ENCODE results near the gene TNS3.

TNS3 gene

DNA sequence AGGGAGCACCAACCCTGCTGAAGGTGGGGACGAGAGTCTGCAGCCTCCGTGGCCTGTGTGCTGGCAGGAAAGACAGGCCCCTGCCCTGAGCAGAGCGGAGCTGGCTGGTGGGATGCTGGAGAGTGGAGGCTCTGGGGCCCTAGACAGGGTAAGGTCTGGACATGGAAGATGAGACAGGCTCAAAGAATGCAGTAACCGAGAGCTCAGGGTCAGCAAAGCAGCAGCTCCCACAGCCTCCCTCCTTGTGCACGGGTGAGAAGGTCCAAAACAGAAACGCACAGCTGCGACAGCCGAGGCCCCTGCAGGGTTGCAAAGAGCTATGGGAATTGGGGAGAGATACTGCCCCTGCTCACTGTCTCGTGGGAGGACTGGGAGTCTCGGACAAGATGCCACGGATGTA is 80.5 kb downstream of the TNS3 start:
- no peak overlapping the region for H3K27ac ChIP-seq (ENCODE audit: low read length)

DNA sequence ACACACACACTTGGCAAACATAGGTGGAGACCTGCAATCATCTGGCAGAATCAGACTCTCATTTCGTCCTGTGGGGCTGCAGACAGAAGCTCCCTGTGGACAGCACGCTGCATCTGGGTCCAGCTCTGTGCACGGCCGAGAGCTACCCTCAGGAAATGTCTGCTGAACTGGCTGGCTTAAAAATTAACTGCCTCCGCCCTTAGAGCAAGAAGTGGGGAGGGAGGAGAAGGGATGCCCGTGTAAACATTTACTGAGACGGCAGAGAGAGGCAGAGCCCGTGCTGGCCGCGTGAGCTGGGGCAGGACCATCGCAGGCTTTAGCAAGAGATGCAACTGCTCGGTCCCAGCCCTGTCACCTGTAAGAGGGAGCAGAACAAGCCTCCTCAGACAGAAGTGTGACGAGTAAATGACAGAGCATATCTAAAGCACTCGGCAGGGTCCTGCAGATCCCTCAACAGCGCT is 81.8 kb downstream of the TNS3 start:
- no peaks in the 10 kb centered on the region for H3K27me3 ChIP-seq (ENCODE audit: control insufficient read depth in 1 of 2, insufficient read depth in 2 of 2, low read length in 2 of 2)
- H3K9ac ChIP-seq (ENCODE audit: low read length in 2 of 2) = no peak overlapping the region
- H3K4me1 ChIP-seq (ENCODE audit: control insufficient read depth, insufficient read depth, low read length) = peaks cover 30% of the 10 kb centered on the region
- H3K27ac ChIP-seq (ENCODE audit: low read length) = no peak overlapping the region
- H3K36me3 ChIP-seq (ENCODE audit: control insufficient read depth in 2 of 2, insufficient read depth in 2 of 2, low read length in 2 of 2) = no peaks in the 10 kb centered on the region
- H3K4me3 ChIP-seq (ENCODE audit: low read length in 2 of 2) = peak overlapping the region in 1 of 2 donors; percentile 15
- H3K9me3 ChIP-seq (ENCODE audit: control insufficient read depth in 2 of 2, low read length in 2 of 2) = no peaks in the 10 kb centered on the region

More for the DNA sequence above, 80.5 kb downstream of the TNS3 start:
- Histone ChIP-seq H3K9ac (ENCODE audit: low read length in 2 of 2) (no peak overlapping the region), H3K9me3 (ENCODE audit: control insufficient read depth in 2 of 2, low read length in 2 of 2) (no peaks in the 10 kb centered on the region), H3K4me1 (ENCODE audit: control insufficient read depth, insufficient read depth, low read length) (peaks cover 32% of the 10 kb centered on the region), H3K4me3 (ENCODE audit: low read length in 2 of 2) (no peak overlapping the region), H3K27me3 (ENCODE audit: control insufficient read depth in 1 of 2, insufficient read depth in 2 of 2, low read length in 2 of 2) (no peaks in the 10 kb centered on the region), H3K36me3 (ENCODE audit: control insufficient read depth in 2 of 2, insufficient read depth in 2 of 2, low read length in 2 of 2) (peaks cover 0 to 3% of the 10 kb centered on the region in 2 donors)

DNA sequence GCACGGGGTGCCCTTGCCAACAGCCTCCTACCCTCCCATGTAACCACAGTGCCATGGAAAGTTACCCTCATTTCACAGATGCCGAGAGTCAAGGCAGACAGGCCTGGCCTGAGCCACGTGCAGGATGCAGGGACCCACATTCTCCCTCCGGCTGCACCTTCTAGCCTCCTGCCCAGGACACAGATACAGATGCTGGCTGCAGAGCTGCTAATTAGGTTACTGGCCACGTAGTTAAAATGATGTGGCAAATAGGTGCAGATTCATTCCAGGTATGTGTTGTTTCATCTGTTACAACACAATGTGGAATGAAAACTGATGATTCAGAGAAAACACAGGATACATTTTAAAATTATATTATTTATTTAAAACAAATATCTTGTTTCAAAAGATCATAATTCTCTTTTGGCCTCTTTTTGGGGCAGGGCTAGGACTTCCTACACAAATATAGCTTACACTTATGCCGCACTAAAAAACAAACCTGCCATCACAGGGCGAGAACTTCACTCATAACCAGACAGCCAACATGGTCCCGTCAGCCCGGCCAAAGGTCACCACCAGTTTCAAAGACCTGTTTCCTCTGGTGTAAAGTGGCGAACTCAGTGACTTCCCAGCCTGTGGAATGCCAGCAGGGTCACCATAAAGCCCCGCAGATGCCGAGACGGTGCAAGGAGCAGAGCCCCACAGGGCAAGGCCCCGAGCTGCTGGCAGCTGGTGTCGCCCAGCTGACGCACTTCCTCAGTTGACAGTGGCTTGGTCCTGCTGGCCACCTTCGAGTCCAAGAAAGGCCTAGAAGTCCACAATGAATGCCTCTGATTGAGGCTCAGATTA is 83.5 kb downstream of the TNS3 start:
- H3K9me3 ChIP-seq (ENCODE audit: control insufficient read depth in 2 of 2, low read length in 2 of 2) = no peaks in the 10 kb centered on the region
- no peak overlapping the region for H3K4me3 ChIP-seq (ENCODE audit: low read length in 2 of 2)
- no peak overlapping the region for H3K27ac ChIP-seq (ENCODE audit: low read length)
- H3K27me3 ChIP-seq (ENCODE audit: control insufficient read depth in 1 of 2, insufficient read depth in 2 of 2, low read length in 2 of 2) = no peaks in the 10 kb centered on the region
- no peaks in the 10 kb centered on the region for H3K36me3 ChIP-seq (ENCODE audit: control insufficient read depth in 2 of 2, insufficient read depth in 2 of 2, low read length in 2 of 2)
- H3K4me1 ChIP-seq (ENCODE audit: control insufficient read depth, insufficient read depth, low read length) = peaks cover 33% of the 10 kb centered on the region
- H3K9ac ChIP-seq (ENCODE audit: low read length in 2 of 2) = no peak overlapping the region

GRCh38 chr7:47497367-47498096 is 84.4 kb downstream of the TNS3 start:
- no peak overlapping the region for H3K27ac ChIP-seq (ENCODE audit: low read length)
- no peaks in the 10 kb centered on the region for H3K9me3 ChIP-seq (ENCODE audit: control insufficient read depth in 2 of 2, low read length in 2 of 2)
- peaks cover 30% of the 10 kb centered on the region for H3K4me1 ChIP-seq (ENCODE audit: control insufficient read depth, insufficient read depth, low read length)
- H3K36me3 ChIP-seq (ENCODE audit: control insufficient read depth in 2 of 2, insufficient read depth in 2 of 2, low read length in 2 of 2) = no peaks in the 10 kb centered on the region
- no peak overlapping the region for H3K4me3 ChIP-seq (ENCODE audit: low read length in 2 of 2)
- no peak overlapping the region for H3K9ac ChIP-seq (ENCODE audit: low read length in 2 of 2)
- H3K27me3 ChIP-seq (ENCODE audit: control insufficient read depth in 1 of 2, insufficient read depth in 2 of 2, low read length in 2 of 2) = no peaks in the 10 kb centered on the region

DNA sequence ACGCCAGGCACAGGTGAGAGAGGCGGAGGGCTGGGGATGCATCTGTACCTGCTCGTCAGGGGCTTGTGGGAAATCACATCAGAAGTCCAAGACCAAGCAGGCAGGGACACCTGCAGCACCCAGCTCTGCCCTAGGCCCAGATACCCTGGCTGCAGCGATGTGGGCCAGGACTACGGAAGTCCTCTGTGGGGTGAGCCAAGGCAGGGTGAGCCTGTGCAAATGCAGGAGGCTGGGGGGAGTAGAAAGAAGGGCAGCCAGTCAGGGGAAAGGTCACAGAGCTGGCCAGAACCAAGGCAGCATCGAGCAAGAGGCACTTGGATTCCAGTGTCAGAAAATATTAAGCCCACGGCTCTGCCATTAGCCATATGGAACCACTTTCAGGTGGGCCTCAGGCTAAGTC is 85.2 kb downstream of the TNS3 start:
- H3K9me3 ChIP-seq (ENCODE audit: control insufficient read depth in 2 of 2, low read length in 2 of 2) = no peaks in the 10 kb centered on the region
- no peaks in the 10 kb centered on the region for H3K27me3 ChIP-seq (ENCODE audit: control insufficient read depth in 1 of 2, insufficient read depth in 2 of 2, low read length in 2 of 2)
- H3K27ac ChIP-seq (ENCODE audit: low read length) = no peak overlapping the region
- H3K36me3 ChIP-seq (ENCODE audit: control insufficient read depth in 2 of 2, insufficient read depth in 2 of 2, low read length in 2 of 2) = no peaks in the 10 kb centered on the region
- H3K4me1 ChIP-seq (ENCODE audit: control insufficient read depth, insufficient read depth, low read length) = peaks cover 24% of the 10 kb centered on the region
- no peak overlapping the region for H3K9ac ChIP-seq (ENCODE audit: low read length in 2 of 2)
- no peak overlapping the region for H3K4me3 ChIP-seq (ENCODE audit: low read length in 2 of 2)

DNA sequence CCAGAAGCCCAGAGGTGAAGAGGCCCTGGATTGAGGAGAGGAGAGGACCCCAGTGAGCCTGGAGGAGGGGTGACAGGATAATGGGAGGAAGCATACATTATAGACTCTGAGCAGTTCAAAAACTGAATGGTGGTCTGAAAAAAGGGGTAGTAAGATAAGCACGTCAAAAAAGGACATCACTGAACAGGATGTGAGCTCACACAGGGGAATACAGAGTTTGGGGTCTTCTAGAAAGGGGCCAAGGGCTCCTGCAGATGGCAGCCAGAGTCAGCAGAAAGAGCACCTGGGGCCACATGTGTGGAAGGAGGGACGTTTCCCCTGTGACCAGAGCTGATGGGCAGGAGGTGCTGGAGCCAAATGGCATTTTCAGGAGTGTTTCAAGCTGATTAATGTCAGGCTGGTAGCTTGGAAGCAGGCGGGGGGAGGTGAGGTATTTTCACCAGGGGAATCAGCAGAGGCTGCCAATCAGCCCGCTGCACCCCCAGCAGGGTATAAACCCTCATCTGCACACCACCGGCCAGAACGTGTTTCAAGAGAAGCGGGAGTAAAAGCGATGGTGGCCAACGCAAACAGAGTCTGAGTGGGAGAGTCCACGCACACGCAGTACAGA is 85.8 kb downstream of the TNS3 start:
- peaks cover 19% of the 10 kb centered on the region for H3K4me1 ChIP-seq (ENCODE audit: control insufficient read depth, insufficient read depth, low read length)
- H3K27ac ChIP-seq (ENCODE audit: low read length) = no peak overlapping the region
- no peak overlapping the region for H3K9ac ChIP-seq (ENCODE audit: low read length in 2 of 2)

GRCh38 chr7:47493976-47494911 is 87.7 kb downstream of the TNS3 start:
- Histone ChIP-seq H3K9me3 (ENCODE audit: control insufficient read depth in 2 of 2, low read length in 2 of 2) (no peaks in the 10 kb centered on the region), H3K4me1 (ENCODE audit: control insufficient read depth, insufficient read depth, low read length) (peaks cover 11% of the 10 kb centered on the region), H3K4me3 (ENCODE audit: low read length in 2 of 2) (peak overlapping the region in 1 of 2 donors; percentile 44), H3K9ac (ENCODE audit: low read length in 2 of 2) (peak overlapping the region in 1 of 2 donors; percentile 13), H3K27me3 (ENCODE audit: control insufficient read depth in 1 of 2, insufficient read depth in 2 of 2, low read length in 2 of 2) (no peaks in the 10 kb centered on the region), H3K27ac (ENCODE audit: low read length) (no peak overlapping the region), H3K36me3 (ENCODE audit: control insufficient read depth in 2 of 2, insufficient read depth in 2 of 2, low read length in 2 of 2) (no peaks in the 10 kb centered on the region)

More for the DNA sequence above, 85.8 kb downstream of the TNS3 start:
- no peaks in the 10 kb centered on the region for H3K36me3 ChIP-seq (ENCODE audit: control insufficient read depth in 2 of 2, insufficient read depth in 2 of 2, low read length in 2 of 2)
- no peak overlapping the region for H3K4me3 ChIP-seq (ENCODE audit: low read length in 2 of 2)
- H3K9me3 ChIP-seq (ENCODE audit: control insufficient read depth in 2 of 2, low read length in 2 of 2) = no peaks in the 10 kb centered on the region
- no peaks in the 10 kb centered on the region for H3K27me3 ChIP-seq (ENCODE audit: control insufficient read depth in 1 of 2, insufficient read depth in 2 of 2, low read length in 2 of 2)

DNA sequence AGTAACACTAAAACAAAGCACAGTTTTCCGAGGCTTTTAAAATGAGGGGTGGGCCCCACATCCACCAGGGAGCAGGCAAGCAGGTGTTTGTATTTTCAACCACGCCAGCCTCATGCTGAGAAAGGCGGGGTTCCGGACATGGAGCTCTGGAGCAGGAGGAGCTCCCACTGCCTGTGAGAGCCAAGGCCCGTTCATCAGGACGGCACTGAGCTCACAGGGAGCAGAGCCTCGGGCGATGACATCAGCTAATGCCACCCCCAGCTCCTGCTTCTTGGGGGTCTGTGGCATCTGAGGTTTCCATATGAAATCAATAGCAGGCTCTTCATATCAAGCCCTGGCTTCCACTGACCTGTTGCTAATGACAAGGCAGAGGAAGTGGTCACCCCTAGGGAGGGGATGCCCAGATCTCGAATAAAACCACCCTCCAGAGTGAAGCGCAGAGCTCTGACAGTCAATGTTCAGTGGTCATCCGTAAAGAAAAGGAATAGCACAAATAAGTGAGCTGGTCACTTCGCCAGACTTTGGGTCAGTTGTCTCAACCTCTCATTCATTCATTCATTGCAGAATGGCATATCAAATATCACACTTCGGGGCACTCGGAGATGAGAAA is 89.1 kb downstream of the TNS3 start:
- H3K9ac ChIP-seq (ENCODE audit: low read length in 2 of 2) = no peak overlapping the region
- H3K4me3 ChIP-seq (ENCODE audit: low read length in 2 of 2) = no peak overlapping the region
- no peaks in the 10 kb centered on the region for H3K27me3 ChIP-seq (ENCODE audit: control insufficient read depth in 1 of 2, insufficient read depth in 2 of 2, low read length in 2 of 2)
- H3K4me1 ChIP-seq (ENCODE audit: control insufficient read depth, insufficient read depth, low read length) = peaks cover 12% of the 10 kb centered on the region
- H3K9me3 ChIP-seq (ENCODE audit: control insufficient read depth in 2 of 2, low read length in 2 of 2) = no peaks in the 10 kb centered on the region
- no peak overlapping the region for H3K27ac ChIP-seq (ENCODE audit: low read length)
- no peaks in the 10 kb centered on the region for H3K36me3 ChIP-seq (ENCODE audit: control insufficient read depth in 2 of 2, insufficient read depth in 2 of 2, low read length in 2 of 2)

DNA sequence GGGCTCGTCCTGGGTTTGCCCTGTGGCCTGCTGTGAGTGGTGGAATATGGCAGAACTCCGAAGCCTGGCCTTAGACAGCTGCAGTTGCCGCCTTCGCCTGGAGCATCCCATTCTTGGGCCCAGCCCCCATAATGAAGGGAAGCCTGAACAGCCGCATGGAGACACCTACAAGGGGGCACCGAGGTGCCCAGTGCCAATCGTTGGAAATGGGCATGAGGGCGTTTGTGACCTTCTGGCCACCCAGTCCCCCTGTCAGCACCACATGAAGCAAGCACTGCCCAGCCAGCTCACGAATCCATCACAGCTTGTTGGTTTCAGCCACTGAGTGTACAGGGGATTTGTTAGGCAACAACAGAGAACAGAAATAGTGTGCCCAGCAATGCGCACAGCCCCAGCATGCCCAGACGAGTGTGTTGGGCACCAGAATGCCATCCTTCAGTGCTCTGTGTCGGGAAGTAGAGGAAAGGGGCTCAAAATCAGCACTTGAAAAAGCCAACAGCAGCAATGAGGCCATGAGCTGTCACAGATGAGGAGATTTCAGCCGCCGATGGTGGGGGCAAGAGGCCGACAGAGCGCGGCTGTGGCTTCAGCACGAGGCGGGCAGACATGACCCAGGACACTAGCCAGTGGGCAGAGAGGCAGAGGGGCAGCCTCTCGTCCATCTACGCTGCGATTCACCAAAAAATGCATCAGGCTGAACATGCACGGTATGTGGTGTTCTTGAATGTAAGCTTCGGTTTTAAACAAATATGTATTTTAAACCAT is 91.2 kb downstream of the TNS3 start:
- H3K4me3 ChIP-seq (ENCODE audit: low read length in 2 of 2) = no peak overlapping the region
- H3K27ac ChIP-seq (ENCODE audit: low read length) = no peak overlapping the region
- no peaks in the 10 kb centered on the region for H3K27me3 ChIP-seq (ENCODE audit: control insufficient read depth in 1 of 2, insufficient read depth in 2 of 2, low read length in 2 of 2)
- no peak overlapping the region for H3K9ac ChIP-seq (ENCODE audit: low read length in 2 of 2)
- no peaks in the 10 kb centered on the region for H3K36me3 ChIP-seq (ENCODE audit: control insufficient read depth in 2 of 2, insufficient read depth in 2 of 2, low read length in 2 of 2)
- no peaks in the 10 kb centered on the region for H3K9me3 ChIP-seq (ENCODE audit: control insufficient read depth in 2 of 2, low read length in 2 of 2)
- H3K4me1 ChIP-seq (ENCODE audit: control insufficient read depth, insufficient read depth, low read length) = peaks cover 10% of the 10 kb centered on the region

Measured in stomach smooth muscle (tissue), 2 donors.